Activated CD4-positive, alpha-beta T cell treated with anti-CD3 and anti-CD28 coated beads for 4 hours (primary cell): ENCODE measurements around the gene LEMD2.

ENCODE experiments used
- DNase-seq, 2 donors: peaks; one replicate each; pipeline ENCODE4 v3.0.0-alpha.2; 2020

The LEMD2 gene

GRCh38 chr6:33772082-33772830 lies 16.7 kb downstream of the LEMD2 start:
- DNase-seq, result no peak

GRCh38 chr6:33771146-33772081 lies 17.5 kb downstream of the LEMD2 start:
- peak; percentile 59 to 60 for DNase-seq

DNA sequence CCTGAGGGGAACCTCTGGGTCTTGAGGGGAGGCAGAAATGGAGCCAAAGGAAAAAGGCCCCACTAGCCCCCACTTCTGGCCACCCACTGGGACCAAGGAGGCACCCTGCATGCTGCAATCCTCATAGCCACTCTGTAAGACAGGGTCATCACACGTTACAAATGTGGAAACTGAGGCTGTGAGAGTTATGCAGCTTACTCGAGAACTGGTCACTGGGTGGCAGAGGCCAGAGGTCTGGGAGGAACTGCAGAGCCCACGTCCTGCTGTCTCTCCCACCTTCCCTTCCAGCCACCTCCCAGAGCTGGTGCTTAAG lies 18.1 kb downstream of the LEMD2 start:
- DNase-seq, result no peak

DNA sequence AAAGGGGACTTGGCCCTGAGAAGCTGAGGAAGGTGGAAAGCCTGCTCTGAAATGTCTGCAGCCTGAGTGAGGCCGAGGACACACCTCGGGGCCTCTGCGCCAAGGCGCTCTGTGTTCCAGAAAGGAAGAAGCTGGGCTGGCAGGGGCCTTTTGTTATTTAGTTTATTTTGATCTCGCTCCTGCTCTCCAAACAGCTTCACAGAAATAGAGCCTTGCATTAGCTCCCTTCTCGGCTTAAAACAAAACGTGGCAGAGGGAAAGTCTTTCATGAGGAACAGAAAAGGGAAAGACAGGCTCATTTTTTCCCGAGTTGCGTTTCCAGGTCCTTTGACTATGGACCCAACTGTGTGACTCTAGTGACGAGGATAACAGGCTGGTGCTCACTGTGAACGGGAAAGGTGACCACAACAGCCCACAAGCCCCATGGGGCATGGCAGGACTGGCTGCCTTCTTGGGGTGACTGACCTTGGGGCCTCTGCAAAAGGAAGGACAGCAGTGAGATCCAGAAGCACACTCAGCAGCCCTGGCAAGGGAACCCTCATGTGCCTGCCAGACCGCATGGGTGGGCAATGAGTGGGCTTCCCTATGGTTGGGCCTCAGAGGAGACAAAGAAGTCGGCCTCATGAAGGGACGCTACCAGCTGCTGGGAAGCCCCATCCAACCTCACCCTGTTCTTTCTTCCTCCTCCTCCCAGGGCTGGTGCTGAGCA lies 18.7 kb downstream of the LEMD2 start:
- no peak for DNase-seq

DNA sequence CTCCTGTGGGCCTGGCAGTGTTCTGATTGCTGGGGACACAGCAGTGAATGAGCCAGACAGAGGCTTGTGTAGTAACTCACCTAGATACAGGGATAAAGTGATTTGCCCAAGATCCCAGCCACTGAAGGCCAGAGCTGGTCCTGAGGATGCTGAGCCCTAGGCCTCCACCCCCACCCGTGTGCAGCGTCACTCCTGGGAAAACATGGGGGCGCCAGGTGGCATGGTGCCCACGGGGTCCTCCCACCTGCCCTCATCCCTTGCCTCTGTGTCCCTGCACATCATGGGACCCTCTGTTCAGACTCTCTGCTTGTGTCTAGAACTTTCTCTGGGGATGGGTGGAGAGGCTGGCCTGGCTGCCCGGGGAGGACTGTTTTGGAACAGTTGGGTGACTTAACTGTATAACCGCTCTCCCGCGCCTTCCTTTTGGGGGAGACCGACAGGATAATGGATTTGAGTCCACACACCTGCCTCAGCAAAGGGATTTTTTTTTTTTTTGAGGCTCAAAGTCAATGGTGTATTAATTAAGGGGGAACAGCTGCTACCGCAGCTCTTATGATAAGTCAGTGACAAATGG lies 19.6 kb downstream of the LEMD2 start:
- DNase-seq, result no peak

- DNase-seq, result peak; percentile 65 to 76
These were observed 20.2 kb downstream of the LEMD2 start for GRCh38 chr6:33768644-33769120.

- no peak for DNase-seq
These were observed 21.7 kb downstream of the LEMD2 start for GRCh38 chr6:33766921-33767907.

GRCh38 chr6:33765368-33765767 lies 23.6 kb downstream of the LEMD2 start:
- no peak for DNase-seq

DNA sequence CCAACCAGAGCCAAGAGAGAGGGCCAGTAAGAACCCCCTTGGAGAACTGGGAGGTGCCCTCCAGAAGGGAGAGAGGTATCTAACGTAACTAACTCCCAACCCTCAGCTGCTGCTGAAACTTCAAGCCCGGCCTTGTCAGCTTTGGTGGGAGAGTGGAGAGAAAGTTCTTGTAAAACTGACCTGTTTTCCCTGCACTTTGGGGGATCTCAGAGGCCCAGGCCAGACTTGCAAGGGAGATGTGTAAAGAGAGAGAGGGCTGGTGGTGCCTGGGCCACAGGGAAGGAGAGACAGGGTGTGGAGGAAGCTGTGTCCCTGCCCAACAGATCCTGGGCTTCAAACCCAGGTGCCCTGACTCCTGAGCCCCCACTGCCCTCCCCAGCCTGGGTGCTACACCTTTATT lies 24.9 kb downstream of the LEMD2 start:
- no peak for DNase-seq

- no peak for DNase-seq
These were observed 25.4 kb downstream of the LEMD2 start for GRCh38 chr6:33763483-33763882.

DNA sequence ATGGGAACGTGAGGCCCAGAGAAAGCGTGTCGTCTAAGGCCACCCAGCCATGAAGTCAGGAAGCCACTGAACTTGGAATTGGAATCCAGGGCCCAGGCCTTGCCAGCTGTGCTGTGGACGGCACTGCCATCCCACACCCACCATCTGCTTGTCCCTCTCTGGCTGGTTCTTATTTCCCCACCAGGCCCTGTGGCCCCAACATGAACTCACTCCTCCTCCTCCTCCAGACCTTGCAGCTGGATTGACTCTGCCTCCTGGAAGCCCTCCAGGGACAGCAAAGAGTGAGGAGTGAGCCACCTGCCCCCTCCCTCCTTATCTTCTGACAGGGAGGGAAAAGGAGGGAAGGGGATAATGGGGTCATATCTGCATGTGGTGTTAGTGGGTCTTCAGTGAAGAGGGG lies 26.2 kb downstream of the LEMD2 start:
- no peak for DNase-seq

DNA sequence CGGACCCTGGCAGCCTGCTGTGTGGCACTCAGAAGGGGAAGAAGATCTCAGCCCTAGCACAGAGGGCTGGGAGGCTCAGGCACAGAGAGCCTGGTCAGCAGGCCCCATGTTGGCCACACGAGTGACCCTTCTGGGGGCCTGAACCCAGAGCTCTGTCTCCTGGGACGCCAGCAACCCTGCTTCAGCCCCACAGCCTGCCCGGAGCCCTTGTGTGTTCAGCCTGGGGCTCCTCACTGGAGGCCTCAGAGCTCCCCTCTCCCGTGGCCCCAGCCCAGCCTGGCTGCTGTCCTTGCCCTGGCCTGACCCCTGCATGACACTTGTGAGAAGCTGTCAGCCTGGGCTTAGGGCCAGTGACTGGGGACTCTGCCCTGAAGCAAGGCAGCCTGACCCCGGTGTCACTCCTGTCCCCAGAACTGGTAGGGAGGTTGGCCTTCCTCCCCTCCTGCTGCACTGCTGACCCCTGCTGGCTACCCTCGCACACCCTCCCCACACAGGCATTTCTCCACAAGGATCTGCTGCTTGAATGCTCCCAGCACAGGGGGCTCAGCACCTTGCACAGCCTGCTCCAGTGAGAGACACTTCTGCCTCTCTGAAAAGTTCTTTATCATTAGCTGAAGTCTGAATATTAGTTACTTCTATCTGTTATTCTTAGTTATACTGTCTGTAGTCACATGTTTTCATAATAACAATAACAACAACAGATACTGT lies 26.9 kb downstream of the LEMD2 start:
- DNase-seq, result peak; percentile 26 to 33

DNA sequence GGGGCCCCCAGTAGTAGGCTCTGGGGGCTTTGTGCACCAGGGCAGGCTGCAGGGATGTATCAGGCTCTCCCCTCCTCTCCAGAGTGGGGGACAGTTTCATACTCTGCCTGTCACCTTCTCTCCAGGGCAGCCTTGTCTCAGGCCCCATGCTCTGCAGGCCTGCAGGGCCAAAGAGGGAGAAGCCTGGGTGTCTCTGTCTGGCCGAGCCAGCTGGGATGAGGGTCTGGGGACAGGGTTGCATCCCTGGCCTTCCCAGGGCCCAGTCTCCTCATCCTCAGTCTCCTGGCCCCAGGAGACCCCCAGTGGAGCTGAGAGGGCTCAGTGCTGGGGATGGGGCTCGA lies 27.4 kb downstream of the LEMD2 start:
- no peak for DNase-seq

- DNase-seq, result no peak
These were observed 28.9 kb downstream of the LEMD2 start for GRCh38 chr6:33759887-33760629.

DNA sequence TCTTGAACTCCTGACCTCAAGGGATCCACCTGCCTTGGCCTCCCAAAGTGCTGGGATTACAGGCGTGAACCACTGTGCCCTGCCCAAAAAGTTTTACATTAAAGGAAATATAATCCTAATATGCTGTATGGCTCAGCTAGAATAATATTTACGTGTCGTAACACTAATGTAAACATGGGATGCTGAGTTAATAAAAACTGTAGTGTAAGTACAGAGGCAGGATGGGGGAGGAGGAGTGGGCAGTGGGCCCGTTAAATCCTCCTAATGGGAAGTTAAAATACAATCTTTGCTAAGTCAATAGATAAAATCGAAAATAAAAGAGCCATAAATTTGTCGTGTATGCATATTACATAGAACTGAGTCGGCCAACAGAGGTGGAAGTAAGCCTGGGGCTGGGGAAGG lies 30.1 kb downstream of the LEMD2 start:
- DNase-seq, result no peak

- DNase-seq, result no peak
These were observed 31.0 kb downstream of the LEMD2 start for GRCh38 chr6:33757906-33758305.

GRCh38 chr6:33757113-33757512 lies 31.8 kb downstream of the LEMD2 start:
- no peak for DNase-seq

DNA sequence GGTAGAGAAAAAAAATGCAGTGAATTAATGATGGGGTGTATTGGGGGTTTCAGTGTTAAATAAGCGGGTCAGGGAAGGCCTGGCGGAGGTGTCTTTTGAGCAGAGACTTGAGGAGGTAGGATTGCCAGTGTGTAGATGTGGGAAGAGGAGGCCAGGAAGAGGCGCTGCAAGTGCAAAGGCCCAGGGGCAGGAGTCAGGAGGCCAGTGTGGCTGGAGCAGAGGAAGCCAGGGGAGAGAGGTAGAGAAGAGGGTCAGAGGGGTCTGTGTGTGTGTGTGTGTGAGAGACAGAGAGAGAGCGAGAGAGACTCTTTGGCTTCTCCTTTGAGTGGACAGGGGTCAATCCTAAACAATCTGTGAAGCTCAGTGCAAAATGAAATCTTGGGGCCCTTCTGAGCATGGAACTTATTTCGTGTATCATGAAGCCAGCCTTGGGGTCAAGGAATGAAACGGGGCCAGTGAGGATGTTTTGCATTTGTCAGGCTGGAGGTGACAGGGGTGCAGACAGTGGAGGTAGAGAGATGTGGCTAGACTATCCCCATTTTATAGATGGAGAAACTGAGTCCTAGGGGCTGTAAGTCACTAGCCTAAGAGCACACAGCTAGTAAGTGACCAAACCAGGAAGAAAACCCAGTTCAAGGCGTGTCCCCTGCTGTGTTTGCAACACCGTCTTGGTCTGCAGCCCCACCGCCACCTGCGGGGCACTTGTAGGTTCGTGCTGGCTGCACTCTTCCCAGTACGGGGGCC lies 32.5 kb downstream of the LEMD2 start:
- DNase-seq, result no peak

- DNase-seq, result no peak
These were observed 33.7 kb downstream of the LEMD2 start for GRCh38 chr6:33755070-33755869.
